Measurements from ENCODE around the gene GABARAPL2.

Gene GABARAPL2

DNA sequence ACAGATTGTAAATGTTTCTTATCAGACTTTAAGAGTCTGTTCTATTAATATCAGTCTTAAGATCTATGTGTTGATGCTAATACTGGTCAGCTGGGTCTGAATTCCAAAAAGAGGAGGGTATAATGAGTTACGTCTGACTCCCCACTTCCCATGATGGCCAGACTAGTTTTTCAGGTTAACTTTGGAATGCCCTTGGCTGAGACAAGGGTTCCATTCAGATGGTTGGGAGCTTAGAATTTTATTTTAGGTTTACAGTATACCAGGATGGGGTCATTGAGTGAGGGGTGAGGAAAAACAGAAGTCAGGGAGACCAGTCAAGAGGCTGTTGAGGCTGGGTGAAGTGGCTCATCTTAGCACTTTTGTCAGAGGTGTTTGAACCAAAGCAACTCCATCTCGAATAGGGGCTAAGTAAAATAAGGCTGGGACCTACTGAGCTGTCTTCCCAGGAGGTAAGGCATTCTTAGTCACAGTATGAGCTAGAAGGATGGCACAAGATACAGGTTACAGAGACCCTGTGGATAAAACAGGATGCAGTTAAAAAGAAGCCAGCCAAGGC is 7.3 kb upstream of the GABARAPL2 start:
- TF ChIP-seq, protein P1, sequence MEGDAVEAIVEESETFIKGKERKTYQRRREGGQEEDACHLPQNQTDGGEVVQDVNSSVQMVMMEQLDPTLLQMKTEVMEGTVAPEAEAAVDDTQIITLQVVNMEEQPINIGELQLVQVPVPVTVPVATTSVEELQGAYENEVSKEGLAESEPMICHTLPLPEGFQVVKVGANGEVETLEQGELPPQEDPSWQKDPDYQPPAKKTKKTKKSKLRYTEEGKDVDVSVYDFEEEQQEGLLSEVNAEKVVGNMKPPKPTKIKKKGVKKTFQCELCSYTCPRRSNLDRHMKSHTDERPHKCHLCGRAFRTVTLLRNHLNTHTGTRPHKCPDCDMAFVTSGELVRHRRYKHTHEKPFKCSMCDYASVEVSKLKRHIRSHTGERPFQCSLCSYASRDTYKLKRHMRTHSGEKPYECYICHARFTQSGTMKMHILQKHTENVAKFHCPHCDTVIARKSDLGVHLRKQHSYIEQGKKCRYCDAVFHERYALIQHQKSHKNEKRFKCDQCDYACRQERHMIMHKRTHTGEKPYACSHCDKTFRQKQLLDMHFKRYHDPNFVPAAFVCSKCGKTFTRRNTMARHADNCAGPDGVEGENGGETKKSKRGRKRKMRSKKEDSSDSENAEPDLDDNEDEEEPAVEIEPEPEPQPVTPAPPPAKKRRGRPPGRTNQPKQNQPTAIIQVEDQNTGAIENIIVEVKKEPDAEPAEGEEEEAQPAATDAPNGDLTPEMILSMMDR (IDR thresholded peaks at IDR 0.05; ENCODE audit: low read depth, low read length, missing control alignments), result no peak
- no peak for DNase-seq
- in situ Hi-C loops (cut with HindIII; ENCODE audit: low pct_ligation_motif_present, low sequenced_read_pairs), result no loop called here
- H3K4me3 ChIP-seq (ENCODE audit: low read depth, low read length), result no peak overlapping the region
- H3K27me3 ChIP-seq (replicated peaks), result no peaks in the 10 kb centered on the region
- H3K27ac ChIP-seq, result no peak overlapping the region
- no peaks in the 10 kb centered on the region for H3K36me3 ChIP-seq (replicated peaks)

DNA sequence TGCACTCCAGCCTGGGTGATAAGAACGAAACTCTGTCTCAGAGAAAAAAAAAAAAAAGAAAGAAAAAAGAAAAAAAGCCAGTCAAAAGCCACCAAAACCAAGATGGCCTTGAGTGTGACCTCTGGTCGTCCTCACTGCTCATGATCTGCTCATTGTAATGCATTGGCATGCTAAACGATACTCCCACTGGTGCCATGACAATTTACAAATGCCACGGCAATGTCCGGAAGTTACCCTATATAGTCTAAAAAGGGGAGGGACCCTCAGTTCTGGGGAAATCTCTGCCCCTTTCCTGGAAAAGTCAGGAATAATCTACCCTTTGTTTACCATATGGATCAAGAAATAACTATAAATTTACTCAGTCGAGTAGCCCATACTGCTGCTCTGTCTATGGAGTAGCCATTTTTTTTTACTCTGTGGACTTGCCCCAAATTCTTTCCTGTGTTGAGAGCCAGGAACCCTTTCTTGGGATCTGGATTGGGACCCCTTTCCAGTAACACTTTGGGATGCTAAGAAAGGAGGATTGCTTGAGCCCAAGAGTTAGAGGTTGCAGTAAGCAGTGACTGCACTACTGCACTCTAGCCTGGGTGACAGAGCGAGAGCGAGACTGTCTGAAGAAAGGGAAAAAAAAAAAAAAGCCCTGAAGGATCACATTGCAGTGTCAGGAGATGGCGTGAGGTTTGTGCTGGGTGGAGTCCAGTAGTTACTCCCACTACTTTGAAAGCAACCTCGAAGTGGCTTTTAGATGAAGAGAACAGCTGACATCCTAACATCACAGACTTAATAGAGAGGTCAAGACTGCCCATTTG is 6.4 kb upstream of the GABARAPL2 start:
- no peak overlapping the region for H3K4me3 ChIP-seq (ENCODE audit: low read depth, low read length)
- DNase-seq, result peak; percentile 72
- TF ChIP-seq, protein P1 (IDR thresholded peaks at IDR 0.05; ENCODE audit: low read depth, low read length, missing control alignments), result no peak
- no peak overlapping the region for H3K27ac ChIP-seq
- in situ Hi-C loops (cut with HindIII; ENCODE audit: low pct_ligation_motif_present, low sequenced_read_pairs), result no loop called here
- no peaks in the 10 kb centered on the region for H3K36me3 ChIP-seq (replicated peaks)
- no peaks in the 10 kb centered on the region for H3K27me3 ChIP-seq (replicated peaks)

DNA sequence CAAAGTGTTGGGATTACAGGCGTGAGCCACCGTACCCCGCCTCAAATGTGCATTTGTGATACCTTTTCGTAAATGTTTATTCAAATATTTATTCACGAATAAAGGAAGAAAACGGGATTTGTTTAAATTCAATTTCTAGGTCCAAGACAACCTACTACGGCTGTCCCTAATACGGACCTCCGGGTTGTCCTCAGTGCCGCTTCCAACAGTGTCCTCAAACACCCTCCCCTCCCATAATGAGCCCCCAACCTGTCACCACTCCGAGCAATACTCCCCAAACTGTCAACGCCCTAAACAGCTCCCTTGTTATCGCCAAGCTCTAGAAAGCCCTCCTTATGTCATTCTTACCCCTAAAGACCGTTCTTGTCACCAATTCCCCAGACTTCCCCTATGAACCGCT is 539 bp upstream of the GABARAPL2 start:
- Histone ChIP-seq H3K27ac (no peak overlapping the region), H3K27me3 (replicated peaks) (no peaks in the 10 kb centered on the region), H3K4me3 (ENCODE audit: low read depth, low read length) (peak overlapping the region; percentile 88), H3K36me3 (replicated peaks) (peaks cover 13% of the 10 kb centered on the region)
- in situ Hi-C loops (cut with HindIII; ENCODE audit: low pct_ligation_motif_present, low sequenced_read_pairs), result no loop called here
- no peak for DNase-seq
- TF ChIP-seq, protein P1 (IDR thresholded peaks at IDR 0.05; ENCODE audit: low read depth, low read length, missing control alignments), result no peak

DNA sequence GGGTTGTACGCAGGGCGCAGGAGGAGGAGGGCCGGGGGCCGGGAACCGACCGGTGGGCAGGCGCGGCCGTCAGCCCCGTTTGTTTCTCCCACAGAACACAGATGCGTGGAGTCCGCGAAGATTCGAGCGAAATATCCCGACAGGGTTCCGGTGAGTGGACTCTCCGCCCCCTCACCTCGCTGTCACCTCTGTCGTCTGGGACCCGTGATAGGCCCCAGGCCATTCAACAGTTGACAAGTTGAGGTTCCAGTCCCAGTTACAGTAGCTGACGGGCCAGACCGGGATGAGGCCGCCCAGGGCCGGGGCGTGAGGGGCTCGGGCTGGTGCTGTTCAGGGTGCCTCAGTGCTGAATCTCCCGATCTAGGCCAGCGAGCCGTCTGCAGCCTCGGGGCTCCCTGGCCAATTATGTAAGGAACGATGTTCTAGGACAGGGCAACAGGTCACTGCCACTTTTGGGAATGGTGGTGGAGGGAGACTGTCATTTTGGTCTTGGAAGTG is 628 bp downstream of the GABARAPL2 start:
- H3K27ac ChIP-seq, result peak overlapping the region; percentile 47
- in situ Hi-C loops (cut with HindIII; ENCODE audit: low pct_ligation_motif_present, low sequenced_read_pairs), result no loop called here
- DNase-seq, result no peak
- H3K36me3 ChIP-seq (replicated peaks), result peaks cover 21% of the 10 kb centered on the region
- no peaks in the 10 kb centered on the region for H3K27me3 ChIP-seq (replicated peaks)
- H3K4me3 ChIP-seq (ENCODE audit: low read depth, low read length), result peak overlapping the region; percentile 88
- TF ChIP-seq, protein P1 (IDR thresholded peaks at IDR 0.05; ENCODE audit: low read depth, low read length, missing control alignments), result no peak

DNA sequence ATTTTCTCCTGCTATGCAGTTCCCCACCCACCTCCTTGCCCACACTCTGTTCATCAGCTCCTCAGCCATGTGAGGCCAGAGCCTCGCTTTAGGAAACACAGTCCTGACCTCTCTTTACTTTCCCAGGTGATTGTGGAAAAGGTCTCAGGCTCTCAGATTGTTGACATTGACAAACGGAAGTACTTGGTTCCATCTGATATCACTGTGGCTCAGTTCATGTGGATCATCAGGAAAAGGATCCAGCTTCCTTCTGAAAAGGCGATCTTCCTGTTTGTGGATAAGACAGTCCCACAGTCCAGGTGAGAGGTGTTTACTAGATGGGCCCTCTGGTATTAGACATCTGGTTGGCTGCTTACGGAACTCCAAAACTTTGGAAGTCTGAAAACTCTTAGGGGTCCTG is 1.7 kb downstream of the GABARAPL2 start:
- Histone ChIP-seq H3K27me3 (replicated peaks) (no peaks in the 10 kb centered on the region), H3K27ac (no peak overlapping the region), H3K4me3 (ENCODE audit: low read depth, low read length) (no peak overlapping the region), H3K36me3 (replicated peaks) (peaks cover 25% of the 10 kb centered on the region)
- no peak for DNase-seq
- in situ Hi-C loops (cut with HindIII; ENCODE audit: low pct_ligation_motif_present, low sequenced_read_pairs), result no loop called here
- TF ChIP-seq, protein P1 (IDR thresholded peaks at IDR 0.05; ENCODE audit: low read depth, low read length, missing control alignments), result no peak

Data from brain microvascular endothelial cell (primary cell).